Measurements from ENCODE around the gene ATP6V1C2. TPM values are rescaled to one million over a fixed set of nuclear protein-coding genes. Genes with fewer than 3 reads are reported as not detected.

ATP6V1C2 gene
- polyA plus RNA-seq, 1 donor from 2014 or later, result not detected

DNA sequence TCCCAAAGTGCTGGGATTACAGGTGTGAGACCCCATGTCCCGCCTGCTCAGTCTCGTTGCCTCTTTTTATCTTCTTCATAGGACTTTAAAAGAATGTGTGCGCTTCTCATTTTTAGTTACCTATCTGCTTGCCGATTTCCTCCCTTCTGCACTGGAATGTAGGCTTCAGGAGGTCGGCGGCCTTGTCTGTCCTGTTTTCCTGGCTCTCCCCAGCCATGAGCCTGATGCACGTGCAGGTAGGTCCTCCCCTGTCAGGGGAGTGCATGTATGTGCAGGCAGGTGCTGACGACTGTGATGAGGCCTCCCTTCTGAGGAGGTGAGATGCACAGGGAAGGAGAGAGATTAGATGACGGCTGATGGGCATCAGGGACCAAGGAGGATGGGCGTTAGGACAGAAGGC lies 13.6 kb upstream of the ATP6V1C2 start:
- Histone ChIP-seq H3K4me2 (ENCODE audit: low read length) (no peak overlapping the region), H3K9ac (ENCODE audit: low read length) (no peak overlapping the region), H3K27me3 (ENCODE audit: insufficient read depth, low read depth, low read length) (no peaks in the 10 kb centered on the region), H2AFZ (ENCODE audit: low read depth, low read length) (no peak overlapping the region), H3K4me3 (ENCODE audit: low read length) (no peak overlapping the region), H3K36me3 (ENCODE audit: insufficient read depth, low read length) (no peaks in the 10 kb centered on the region), H3K79me2 (replicated peaks; ENCODE audit: insufficient read depth, low read length) (no peaks in the 10 kb centered on the region), H3K9me3 (ENCODE audit: low read length) (no peaks in the 10 kb centered on the region), H3K9me2 (ENCODE audit: insufficient read depth, low read length) (no peaks in the 10 kb centered on the region), H4K20me1 (ENCODE audit: insufficient read depth) (no peaks in the 10 kb centered on the region), H3F3A (ENCODE audit: insufficient read depth, low read length, poor library complexity, severe bottlenecking) (no peaks in the 10 kb centered on the region), H3K27ac (ENCODE audit: low read length) (no peak overlapping the region)
- TF ChIP-seq SMC3 (conservative IDR thresholded peaks at IDR 0.05; ENCODE audit: poor library complexity) (no peak), RAD21 (conservative IDR thresholded peaks at IDR 0.05) (no peak), REST (IDR thresholded peaks at IDR 0.05; ENCODE audit: borderline replicate concordance) (no peak), TAF1 (IDR thresholded peaks at IDR 0.05; ENCODE audit: low read depth) (no peak), MXI1 (conservative IDR thresholded peaks at IDR 0.05; ENCODE audit: poor library complexity, severe bottlenecking) (no peak), EP300 (conservative IDR thresholded peaks at IDR 0.05; ENCODE audit: poor library complexity, severe bottlenecking) (no peak), EZH2 (IDR thresholded peaks at IDR 0.05; ENCODE audit: borderline replicate concordance, insufficient read depth, low read length, poor library complexity, severe bottlenecking) (no peak), POLR2AphosphoS5 (IDR thresholded peaks at IDR 0.05) (no peak)
- TF ChIP-seq, protein P1, sequence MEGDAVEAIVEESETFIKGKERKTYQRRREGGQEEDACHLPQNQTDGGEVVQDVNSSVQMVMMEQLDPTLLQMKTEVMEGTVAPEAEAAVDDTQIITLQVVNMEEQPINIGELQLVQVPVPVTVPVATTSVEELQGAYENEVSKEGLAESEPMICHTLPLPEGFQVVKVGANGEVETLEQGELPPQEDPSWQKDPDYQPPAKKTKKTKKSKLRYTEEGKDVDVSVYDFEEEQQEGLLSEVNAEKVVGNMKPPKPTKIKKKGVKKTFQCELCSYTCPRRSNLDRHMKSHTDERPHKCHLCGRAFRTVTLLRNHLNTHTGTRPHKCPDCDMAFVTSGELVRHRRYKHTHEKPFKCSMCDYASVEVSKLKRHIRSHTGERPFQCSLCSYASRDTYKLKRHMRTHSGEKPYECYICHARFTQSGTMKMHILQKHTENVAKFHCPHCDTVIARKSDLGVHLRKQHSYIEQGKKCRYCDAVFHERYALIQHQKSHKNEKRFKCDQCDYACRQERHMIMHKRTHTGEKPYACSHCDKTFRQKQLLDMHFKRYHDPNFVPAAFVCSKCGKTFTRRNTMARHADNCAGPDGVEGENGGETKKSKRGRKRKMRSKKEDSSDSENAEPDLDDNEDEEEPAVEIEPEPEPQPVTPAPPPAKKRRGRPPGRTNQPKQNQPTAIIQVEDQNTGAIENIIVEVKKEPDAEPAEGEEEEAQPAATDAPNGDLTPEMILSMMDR (IDR thresholded peaks at IDR 0.05; ENCODE audit: poor library complexity, severe bottlenecking), result no peak

DNA sequence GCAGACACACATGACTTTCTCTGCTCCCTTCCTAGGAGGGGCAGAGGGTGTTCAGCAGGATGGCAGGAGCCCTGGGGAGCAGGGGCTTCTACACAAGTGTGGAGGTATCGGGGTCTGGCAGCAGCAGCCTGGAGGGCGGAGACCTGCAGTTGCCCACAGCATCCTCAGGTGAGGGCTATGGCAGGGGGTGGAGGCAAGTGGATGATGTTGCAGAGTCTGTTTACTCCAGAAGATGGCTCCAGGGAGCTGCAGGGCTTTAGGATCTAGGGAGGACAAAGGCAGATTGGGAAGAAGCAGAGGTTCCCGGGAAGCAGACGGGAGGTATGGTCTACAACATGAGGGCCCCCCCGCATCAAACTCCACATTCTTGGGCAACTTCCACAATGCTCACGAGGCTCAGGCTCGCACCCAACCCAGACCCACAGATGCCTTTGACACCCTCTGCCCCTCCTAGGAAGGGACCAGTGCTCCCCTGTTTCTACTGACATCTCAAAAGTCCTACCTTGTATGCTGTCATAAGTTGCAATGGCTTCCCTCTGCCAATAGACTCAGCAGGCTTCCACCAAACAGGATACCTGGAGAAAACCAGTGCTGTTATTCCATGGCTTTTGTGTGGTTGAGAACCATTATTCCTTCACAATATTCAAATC lies 12.0 kb upstream of the ATP6V1C2 start:
- no peak overlapping the region for H3K4me2 ChIP-seq (ENCODE audit: low read length)
- no peak overlapping the region for H3K4me3 ChIP-seq (ENCODE audit: low read length)
- H3K27me3 ChIP-seq (ENCODE audit: insufficient read depth, low read depth, low read length), result no peaks in the 10 kb centered on the region
- H3K79me2 ChIP-seq (replicated peaks; ENCODE audit: insufficient read depth, low read length), result no peaks in the 10 kb centered on the region
- H3K9me3 ChIP-seq (ENCODE audit: low read length), result no peaks in the 10 kb centered on the region
- no peaks in the 10 kb centered on the region for H3K9me2 ChIP-seq (ENCODE audit: insufficient read depth, low read length)
- H2AFZ ChIP-seq (ENCODE audit: low read depth, low read length), result no peak overlapping the region
- TF ChIP-seq EP300 (conservative IDR thresholded peaks at IDR 0.05; ENCODE audit: poor library complexity, severe bottlenecking) (no peak), RAD21 (conservative IDR thresholded peaks at IDR 0.05) (no peak), SMC3 (conservative IDR thresholded peaks at IDR 0.05; ENCODE audit: poor library complexity) (no peak), TAF1 (IDR thresholded peaks at IDR 0.05; ENCODE audit: low read depth) (no peak), POLR2AphosphoS5 (IDR thresholded peaks at IDR 0.05) (no peak), EZH2 (IDR thresholded peaks at IDR 0.05; ENCODE audit: borderline replicate concordance, insufficient read depth, low read length, poor library complexity, severe bottlenecking) (no peak), MXI1 (conservative IDR thresholded peaks at IDR 0.05; ENCODE audit: poor library complexity, severe bottlenecking) (no peak), REST (IDR thresholded peaks at IDR 0.05; ENCODE audit: borderline replicate concordance) (no peak)
- TF ChIP-seq, protein P1 (IDR thresholded peaks at IDR 0.05; ENCODE audit: poor library complexity, severe bottlenecking), result no peak
- no peaks in the 10 kb centered on the region for H4K20me1 ChIP-seq (ENCODE audit: insufficient read depth)
- no peak overlapping the region for H3K9ac ChIP-seq (ENCODE audit: low read length)
- H3K27ac ChIP-seq (ENCODE audit: low read length), result no peak overlapping the region
- no peaks in the 10 kb centered on the region for H3K36me3 ChIP-seq (ENCODE audit: insufficient read depth, low read length)
- no peaks in the 10 kb centered on the region for H3F3A ChIP-seq (ENCODE audit: insufficient read depth, low read length, poor library complexity, severe bottlenecking)

Measured in neural cell (in vitro differentiated cells).